Measurements from ENCODE around the gene PRRC2A. TPM values are rescaled to one million over a fixed set of nuclear protein-coding genes. Genes with fewer than 3 reads are reported as not detected.
A peak's percentile ranks its signal among the peaks of the same experiment; 100 is the strongest.
"Not testable (repeated sequence)": the region's sequence is repeated elsewhere in the genome, so short reads cannot be mapped to it uniquely, and the experiment has no call there.

The PRRC2A gene
- total RNA-seq, 1 donor from 2014 or later: 27.2 TPM

DNA sequence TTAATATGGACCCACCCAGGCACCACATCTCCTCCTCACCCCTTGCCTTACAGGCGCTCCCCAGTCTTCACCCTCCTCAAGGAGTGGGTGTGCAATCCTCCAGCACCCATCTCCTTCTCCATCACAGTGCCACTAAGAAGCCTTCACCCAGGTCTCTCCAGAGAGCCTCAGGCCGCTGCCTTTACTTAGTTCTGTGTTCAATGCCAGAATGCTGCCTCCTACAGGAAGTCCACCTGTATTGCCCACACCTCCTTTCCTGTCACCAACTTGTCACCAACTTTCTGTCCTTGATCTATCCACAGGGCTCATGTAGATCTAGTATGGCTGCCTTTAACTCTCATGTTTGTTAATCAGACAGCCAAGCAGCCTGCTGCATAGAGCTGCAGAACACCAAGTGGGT, 35.0 kb upstream of the PRRC2A start:
- peak; percentile 11 to 30 for DNase-seq (ENCODE audit: low read depth in 2 of 2)

DNA sequence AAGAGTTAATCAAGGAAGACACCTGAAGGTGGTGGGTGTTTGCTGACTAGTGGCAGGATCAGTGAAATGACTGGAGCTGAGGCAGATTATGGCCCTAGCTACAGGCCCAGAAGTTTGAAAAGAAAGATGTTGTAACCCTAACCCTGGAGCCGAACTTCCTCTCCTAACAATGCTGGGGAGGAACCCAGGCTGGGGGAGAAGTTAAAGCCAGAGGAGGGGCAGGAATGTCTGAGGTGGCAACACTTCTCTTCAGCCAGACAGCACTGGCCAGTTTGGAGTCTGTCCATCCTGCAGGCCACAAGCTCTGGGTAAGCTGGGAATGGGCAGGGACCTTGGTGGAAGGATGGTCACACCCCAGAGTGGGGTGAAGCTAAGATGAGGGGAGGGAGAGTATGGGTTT, 34.5 kb upstream of the PRRC2A start, which contains the start of gene LST1:
LST1 (plus strand) TSS at position 270 of the 400 bp plus-strand sequence. CDS start 1,023 bp downstream, outside the sequence.
- no peak for DNase-seq (ENCODE audit: low read depth in 2 of 2)

DNA sequence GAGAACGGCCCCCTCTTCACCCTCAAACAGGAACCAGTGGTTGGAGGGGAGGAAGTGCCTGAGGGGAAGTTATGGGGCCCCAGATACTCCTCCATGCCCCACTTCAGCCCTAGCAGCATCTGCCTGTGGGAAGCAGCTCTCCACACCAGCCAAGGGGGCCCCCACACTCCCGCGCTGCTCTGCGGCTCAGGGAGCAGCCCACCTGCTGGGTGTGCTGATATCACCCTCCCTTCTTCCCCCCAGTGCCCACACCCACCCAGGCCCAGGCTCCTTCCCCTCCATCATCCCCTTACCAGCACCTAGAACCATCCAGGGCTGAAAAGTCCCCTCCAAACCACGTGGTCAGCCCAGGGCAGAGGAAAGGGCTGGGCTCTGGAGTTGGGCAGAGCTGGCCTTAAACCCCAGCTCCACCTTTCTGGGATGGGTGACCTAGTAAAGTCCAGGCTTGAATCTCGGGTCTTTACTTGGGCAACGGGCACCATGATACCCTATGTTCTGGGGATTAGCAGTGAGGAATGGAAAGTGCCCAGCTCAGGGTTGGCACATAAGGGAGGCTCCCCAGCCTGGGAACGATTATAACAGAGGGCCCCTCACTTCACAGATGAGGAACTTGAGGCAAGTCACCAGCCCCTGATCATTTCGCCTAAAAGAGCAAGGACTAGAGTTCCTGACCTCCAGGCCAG, 33.8 kb upstream of the PRRC2A start:
- DNase-seq (ENCODE audit: low read depth in 2 of 2): no peak

DNA sequence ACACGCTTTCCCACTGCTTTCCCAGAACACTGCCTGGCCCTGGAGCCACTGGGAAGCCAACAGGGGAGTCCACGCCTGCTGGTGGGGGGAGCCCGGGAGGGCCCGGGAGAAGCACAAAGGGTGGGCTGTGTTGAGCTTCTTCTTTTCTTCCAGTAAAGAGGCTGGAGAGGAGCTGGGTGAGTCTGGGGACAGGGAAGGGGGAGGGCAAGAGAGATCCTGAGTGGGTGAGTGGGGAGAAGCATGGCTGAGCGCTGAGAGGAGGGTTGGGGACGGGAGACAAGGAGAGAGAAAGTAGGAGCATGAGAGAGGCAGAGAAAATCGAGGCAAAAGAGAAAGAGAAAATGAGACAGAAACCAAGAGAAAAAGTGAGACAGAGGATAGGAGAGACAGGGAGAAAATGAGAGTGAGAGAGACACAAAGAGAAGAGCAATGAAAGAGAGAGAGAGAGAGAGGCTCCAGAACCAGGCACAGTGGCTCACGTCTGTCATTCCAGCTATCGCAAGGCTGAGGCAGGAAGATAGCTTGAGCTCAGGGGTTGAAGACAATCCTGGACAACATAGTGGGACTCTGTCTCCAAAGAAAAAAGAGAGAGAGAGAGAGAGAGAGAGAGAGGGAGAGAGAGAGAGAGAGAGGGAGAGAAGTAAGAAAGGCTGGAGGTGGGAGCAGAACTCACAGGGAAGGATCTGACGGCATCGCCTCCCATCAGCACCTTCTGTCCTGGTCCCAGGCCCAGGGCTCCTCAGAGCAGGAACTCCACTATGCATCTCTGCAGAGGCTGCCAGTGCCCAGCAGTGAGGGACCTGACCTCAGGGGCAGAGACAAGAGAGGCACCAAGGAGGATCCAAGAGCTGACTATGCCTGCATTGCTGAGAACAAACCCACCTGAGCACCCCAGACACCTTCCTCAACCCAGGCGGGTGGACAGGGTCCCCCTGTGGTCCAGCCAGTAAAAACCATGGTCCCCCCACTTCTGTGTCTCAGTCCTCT, 32.4 kb upstream of the PRRC2A start:
- DNase-seq (ENCODE audit: low read depth in 2 of 2): no peak

DNA sequence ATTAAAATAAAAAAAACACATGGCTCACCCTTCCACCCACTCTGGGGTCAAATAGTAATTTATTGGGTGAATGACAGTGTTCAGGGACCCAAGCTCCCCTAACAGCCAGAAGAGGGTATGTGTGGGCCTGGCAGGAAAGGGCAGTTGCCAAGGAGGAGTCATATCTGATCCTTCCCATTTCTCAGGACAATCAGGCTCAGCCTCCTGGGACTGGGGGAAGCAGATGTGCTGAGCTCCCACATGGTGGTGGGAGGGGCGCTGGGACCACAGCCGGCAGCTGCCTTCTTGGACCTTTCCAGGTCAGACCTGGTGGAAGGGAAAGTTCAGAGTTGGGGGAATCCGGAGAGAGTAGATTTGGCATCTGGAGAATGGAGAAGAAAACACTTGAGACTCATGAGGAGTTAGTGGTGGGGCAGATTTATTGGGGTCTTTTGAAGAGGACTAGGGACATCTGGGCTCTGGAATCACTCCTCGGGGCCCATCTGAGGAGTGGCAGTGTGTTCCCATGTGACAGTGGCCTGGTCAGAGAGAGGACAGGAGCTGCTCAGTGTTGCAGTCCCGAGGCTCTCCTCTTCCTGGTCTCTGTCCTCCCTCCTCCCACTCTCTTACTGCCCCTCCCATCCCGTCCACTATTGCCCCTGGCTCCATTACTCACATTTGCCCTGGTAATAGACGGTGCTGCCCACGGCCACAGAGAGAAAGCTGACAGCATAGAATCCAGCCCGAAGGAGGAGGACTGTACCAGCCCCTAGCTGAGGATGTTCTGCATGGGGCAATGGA, 31.5 kb upstream of the PRRC2A start:
- peak in 1 of 2 donors; percentile 29 for DNase-seq (ENCODE audit: low read depth in 2 of 2)

DNA sequence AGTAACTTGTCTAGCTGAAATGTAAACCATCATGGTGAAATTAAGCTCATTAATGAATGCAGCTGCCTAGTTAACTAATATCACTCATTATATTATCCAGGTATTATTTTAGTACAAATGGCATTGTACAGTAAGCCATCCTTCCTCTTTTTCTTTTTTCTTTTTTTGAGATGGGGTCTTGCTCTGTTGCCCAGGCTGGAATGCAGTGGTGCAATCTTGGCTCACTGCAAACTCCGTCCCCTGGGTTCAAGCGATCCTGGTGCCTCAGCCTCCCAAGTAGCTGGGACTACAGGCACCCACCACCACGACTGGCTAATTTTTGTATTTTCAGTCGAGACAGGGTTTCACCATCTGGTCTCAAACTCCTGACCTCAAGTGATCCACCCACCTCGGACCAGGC, 29.8 kb upstream of the PRRC2A start:
- not testable (repeated sequence) for DNase-seq (ENCODE audit: low read depth in 2 of 2)

DNA sequence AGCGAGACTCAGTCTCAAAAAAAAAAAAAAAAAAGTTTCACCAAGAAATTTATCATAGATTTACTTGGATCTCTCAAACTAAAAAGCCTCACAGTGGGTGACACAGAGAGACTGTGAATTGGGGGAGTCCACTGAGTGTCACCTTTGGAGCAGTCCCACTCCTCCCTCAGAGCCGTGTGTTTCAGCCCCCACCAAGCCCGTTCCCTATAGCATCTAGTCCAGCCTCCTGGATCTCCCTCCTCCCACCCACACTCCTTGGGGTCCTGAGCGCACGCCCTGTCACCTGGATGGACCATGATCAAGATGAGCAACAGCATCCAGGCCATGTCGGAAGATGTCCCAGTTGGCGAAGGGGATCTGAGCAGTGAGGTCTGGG, 28.1 kb upstream of the PRRC2A start:
- no peak for DNase-seq (ENCODE audit: low read depth in 2 of 2)

DNA sequence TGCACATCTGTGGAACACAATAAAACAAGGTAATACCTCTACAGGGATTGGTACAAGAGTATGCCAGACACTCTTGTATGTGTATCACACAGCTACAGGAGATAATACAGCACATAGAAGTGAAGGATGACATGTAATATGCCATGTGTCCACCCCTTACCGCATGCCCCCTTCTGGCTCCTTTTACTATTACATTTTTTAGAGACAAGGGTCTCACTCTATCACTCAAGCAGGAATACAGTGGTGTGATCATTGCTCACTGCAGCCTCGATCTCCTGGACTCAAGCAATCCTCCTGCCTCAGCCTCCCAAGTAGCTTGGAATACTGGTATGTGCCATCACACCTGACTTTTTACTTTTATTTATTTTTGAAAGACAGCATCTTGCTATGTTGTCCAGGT, 23.5 kb upstream of the PRRC2A start:
- DNase-seq (ENCODE audit: low read depth in 2 of 2): peak; percentile 60 to 73

DNA sequence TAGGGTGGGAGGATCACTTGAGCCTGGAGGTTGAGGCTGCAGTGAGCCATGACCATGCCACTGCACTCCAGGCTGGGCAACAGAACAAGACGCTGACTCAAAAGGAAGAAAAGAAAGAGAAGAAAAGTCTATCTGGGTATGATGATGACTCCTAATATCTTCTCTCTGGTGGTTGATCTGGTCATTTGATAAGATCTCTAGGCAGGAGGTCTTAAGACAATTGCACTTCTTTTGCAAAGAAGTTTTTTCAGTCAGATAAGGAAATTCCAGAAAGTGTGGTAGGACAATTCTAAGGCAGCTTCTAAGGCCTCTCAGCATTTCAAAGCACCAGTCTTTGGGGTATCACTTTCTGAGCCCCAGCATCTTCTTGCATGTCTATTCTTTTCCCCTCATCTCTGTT, 13.2 kb upstream of the PRRC2A start:
- DNase-seq (ENCODE audit: low read depth in 2 of 2): no peak

DNA sequence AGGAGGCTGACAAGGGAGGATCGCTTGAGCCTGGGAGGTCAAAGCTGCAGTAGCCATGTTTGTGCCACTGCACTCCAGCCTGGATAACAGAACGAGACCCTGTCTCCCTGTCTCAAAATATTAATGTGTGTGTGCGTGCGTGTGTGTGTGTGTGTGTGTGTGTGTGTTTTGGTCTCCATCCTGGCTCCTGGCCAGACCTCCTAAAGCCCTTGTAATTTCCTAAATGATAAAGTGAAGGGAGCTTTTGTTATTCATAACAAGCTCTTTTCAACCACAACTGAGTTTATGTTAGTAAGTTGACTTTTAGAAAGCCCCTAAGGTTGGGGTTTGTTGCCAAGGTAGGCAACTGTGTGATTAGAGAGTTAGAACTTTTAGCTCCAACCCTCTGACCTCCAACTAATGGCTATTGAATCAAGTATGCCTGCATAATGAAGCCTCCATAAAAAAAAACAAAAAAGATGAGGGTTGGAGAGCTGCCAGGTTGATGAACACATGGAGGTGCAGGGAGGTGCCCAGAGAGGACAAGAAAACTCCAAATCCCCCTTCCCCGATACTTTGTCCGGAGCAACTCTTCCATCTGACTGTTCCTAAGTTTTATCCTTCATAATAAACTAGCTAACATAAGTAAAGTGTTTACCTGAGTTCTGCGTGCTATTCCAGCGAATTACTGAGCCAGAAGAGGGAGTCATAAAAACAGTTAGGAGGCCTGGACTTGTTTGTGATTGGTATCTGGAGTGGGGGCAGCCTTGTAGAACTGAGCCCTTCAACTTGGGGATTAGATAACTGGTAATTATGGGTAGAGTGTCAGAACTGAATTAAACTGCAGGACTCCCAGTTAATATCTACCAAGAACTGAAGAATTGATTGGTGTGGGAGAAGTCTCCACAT, 10.8 kb upstream of the PRRC2A start:
- DNase-seq (ENCODE audit: low read depth in 2 of 2): no peak

DNA sequence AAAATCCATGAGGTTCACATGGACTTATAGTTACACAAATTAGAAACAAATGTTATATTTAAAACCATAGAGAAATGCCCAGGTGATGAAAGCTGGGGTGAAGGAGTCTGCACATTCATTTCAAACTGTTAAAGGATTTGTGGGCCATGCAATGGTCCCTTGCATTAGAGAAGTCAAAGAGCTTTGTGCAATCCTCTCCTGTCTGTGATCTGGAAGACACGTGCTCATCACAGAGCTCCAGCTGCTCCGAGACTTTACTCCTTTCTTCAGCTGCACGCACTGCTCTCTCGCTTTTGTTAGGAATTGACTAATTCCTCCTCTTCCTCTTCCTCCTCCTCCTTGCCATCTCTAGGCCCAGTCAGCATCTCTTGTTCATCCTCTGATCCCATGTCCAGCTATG, 9.5 kb upstream of the PRRC2A start:
- no peak for DNase-seq (ENCODE audit: low read depth in 2 of 2)

DNA sequence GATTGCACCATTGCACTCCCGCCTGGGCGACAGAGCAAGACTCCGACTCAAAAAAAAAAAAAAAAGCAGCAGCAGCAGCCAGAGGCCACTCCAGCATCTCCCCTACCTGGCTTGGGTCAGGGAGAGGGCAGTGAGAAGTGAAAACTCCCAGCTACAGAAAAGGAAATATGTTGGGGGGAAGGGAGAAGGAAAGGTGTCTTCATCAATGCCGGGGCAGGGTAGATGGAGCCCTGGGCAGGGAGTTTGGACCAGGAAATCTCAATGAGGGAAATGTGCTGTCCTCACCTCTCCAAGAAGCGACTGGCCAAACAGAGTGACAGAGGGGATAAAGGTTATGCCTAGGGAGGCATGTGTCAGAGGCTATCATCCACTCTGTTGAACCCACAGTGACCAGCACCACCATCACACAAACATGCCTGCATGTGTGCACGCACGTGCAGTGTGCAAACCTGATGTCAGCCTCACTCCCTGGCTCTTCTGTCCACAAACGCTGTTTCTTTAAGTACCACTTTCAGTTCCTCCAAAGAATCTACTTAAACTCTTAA, 6.4 kb upstream of the PRRC2A start:
- no peak for DNase-seq (ENCODE audit: low read depth in 2 of 2)

DNA sequence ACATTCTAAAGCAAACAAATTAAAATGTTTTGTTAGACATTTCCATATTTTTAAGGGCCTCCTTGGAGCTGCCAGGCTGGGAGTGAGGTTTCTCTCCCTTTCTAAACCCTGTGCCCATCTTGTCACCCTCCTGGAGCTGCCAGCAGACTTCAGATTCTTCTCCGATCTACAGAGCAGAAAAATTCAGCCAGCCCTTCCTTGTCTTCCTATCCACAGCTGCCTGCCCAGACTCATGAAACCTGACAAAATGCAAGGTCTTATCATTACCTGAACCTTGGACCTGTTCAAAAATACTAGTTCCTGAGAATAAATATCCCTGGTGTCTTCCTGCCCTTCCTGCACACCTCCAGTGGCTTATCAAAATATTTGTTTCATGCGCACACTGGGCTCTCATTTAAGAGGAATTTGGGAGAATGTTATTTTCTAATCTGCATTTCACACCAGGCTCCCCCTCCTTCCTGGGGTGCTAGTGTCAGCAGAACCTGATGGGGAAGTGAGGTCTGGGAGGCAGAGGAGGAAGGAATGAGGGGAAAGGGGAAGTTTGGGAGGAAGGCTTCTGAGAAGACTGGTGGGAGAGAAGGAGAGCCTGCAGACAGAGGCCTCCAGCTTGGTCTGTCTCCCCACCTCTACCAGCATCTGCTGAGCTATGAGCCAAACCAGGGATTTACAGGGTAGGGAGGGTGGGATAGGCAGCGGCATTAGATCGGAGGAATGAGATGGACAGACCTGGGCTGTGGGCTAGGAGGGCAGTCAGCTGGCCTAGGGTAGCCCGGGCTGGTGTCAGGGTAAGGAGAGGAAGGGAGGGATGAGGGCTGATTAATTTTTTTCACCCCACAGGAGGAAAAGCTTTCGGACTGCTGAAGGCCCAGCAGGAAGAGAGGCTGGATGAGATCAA, 5.6 kb upstream of the PRRC2A start, which contains the start of gene AIF1:
AIF1 (plus strand) TSS at position 551 of the 895 bp plus-strand sequence; CDS start at position 647, 96 bp downstream.
- DNase-seq (ENCODE audit: low read depth in 2 of 2): no peak

DNA sequence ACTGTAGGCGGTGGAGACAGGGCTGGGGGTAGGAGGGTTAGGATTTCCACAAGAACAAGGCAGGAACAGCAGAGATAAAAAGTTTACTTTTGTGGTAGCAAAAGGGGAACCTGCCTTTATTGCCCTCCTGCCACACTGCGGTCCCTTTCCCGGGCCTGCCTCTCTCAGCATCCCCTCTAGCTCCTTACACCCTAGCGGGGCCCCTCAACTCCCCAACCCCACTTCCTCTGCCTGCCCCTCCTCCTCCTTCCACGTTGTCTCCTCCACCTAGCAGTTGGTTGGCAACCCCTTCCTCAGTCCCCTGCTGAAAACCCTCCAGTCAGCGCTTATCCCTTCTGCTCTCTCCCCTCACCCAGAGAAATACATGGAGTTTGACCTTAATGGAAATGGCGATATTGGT, 4.8 kb upstream of the PRRC2A start:
- DNase-seq (ENCODE audit: low read depth in 2 of 2): no peak

DNA sequence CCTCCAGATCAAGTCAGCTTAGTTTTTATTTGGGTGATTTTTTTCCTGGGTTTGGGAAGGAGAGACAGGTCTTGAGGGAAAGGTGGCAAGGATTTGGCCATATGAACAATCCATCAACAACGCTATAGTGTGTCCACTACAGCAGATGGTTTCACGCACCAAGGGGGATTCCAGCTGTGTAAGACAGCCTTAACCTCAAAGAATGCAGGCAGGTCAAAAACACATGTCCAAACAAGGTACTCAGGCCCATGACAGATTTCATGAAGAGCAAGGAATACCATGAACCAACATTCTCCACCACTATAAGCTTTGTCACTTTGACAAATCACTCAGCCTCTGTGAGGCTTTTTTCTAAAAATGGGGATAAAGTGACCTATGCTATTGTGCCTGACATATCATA, 3.5 kb upstream of the PRRC2A start:
- no peak for DNase-seq (ENCODE audit: low read depth in 2 of 2)

DNA sequence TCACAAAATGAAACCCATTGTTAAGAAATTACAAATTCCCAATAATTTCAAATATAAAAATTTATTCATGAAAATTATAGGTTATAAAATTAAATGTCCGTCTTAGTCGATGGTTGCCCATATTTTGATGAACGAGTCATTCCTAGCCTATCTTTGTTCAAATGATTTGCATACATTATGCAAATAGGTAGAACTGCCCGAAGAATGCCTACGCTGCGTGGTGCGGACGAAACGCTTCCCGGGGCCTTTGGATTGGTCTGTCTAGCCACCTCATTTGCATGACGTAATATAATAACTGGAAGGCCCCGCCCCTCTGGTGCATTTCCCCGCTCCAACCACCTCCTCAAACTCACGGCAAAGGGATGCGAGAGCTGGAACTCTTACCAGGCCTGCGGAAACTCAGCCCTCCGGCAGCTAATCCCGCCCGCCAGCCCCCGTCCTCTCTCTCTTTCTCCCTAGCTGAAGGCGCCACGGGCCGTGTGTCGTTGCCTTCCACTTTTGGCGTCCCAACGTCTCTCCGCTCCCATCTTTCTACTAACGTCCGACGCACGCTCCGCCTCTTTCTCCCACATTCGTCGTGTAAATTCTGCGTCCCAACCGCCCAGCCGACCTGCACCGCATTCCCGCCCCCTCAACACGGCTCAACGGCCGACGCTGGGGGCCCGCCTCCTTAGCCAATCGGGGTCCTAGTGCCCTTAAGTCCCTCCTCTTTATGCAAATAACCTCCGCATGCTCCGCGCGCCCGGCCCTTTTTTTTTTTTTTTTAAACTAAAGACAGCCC, 520 bp upstream of the PRRC2A start:
- peak; percentile 99 to 100 for DNase-seq (ENCODE audit: low read depth in 2 of 2)

DNA sequence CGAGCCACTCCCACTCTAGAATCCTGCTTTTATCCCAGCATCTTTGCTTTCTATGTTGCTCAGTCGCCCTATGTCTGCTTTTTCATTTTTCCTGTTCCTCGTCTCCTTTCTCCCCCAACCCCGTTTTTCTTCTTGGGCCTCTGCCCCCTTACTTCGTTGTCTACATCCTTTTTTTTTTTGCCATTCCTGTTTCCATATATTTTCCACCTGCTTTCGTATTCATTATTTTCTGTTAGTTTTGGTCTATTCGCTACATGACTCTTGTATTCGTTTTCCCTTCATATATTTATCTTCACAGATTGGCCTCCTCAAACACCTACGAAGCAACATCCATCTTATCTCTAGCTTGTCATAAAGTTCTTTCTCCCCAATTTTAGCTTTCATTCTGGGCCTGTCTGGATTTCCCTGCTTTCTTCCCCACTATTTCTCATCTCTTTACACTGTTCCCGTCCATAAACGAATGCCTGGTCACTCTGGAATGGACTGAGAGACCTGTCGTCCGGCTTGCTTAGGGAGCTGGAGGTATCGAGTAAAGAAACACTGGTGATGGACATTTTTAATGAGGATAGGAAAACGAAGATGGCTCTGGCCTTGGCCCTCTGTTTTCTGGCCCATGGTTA, 915 bp downstream of the PRRC2A start:
- no peak for DNase-seq (ENCODE audit: low read depth in 2 of 2)

DNA sequence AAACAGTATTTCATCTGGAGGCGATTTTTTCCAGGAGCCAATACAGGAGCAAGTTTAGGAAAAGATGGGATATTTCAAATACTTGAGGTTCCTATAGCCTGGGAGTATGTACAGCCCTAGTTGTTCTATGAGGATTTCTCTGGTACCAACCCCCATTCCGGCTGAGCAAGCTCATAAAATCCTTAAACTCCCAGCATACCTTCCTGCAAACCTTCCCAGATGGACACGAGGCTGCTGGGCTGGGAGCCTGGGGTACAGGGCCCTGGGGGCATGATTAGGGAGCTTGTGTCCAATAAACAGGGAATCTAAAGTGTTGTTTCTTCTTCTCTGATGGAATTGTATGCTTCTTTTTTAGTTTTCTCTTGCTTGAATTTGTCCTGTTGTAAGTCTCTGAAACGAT, 1.5 kb downstream of the PRRC2A start:
- no peak for DNase-seq (ENCODE audit: low read depth in 2 of 2)
